ENCODE measurements around the gene ABCE1.

Gene ABCE1

DNA sequence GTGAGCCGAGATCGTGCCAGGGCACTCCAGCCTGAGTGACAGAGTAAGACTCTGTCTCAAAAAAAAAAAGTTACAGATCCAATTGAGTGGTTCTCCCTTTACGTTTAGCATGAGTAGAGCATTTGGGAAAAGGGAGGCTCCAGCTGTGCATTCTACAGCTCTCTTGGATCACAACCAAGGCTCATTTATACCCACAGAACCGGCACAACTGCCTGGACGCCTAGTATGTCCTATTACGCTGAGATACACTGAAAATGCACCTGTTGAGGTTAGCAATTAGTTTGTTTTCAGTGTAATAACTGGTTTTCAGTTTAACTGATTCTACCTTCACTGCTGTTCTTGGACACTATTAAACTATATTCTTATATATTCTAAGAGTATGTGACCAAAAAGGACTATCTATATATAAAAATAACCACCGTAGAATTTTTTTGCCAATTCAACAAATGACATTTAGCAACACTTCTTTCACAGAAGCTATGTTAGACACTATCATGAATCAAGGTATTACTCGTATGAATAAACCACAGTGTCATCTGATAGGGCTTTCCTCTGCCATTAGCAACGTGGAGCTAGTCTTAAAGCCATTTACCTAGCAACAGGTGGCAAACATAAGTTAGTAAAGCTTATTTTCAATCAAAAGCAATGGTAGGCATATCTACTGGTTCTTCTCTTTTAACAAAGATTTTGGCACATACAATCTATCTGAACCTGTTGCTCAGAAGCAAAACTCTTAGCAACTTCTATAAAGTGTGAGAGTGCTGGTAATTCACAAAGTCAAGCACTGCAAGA, 78.7 kb downstream of the ABCE1 start:
- no peak for DNase-seq (ENCODE audit: low read depth in 2 of 3, low spot score in 1 of 3)

DNA sequence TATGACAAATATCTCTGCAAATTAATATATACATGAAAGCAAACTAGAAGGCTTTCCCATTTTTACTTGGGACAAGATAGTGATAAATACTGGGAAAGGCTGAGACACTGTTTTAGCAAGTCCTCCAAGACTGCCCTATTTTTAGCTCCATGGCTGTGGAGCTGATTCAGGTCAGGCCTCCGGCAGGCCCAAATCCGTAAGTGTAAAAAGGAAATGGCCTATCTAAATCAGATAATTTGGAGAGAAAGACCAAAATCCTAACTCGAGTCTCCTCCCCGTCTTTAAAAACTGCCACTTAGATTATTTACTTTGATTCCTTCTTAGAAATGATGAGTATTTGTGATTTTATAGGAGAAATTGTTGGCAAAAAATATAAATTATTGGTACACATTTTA, 79.4 kb downstream of the ABCE1 start:
- DNase-seq (ENCODE audit: low read depth in 2 of 3, low spot score in 1 of 3), result no peak

- DNase-seq (ENCODE audit: low read depth in 2 of 3, low spot score in 1 of 3), result no peak
These were observed 79.9 kb downstream of the ABCE1 start for GRCh38 chr4:145177906-145178538.

DNA sequence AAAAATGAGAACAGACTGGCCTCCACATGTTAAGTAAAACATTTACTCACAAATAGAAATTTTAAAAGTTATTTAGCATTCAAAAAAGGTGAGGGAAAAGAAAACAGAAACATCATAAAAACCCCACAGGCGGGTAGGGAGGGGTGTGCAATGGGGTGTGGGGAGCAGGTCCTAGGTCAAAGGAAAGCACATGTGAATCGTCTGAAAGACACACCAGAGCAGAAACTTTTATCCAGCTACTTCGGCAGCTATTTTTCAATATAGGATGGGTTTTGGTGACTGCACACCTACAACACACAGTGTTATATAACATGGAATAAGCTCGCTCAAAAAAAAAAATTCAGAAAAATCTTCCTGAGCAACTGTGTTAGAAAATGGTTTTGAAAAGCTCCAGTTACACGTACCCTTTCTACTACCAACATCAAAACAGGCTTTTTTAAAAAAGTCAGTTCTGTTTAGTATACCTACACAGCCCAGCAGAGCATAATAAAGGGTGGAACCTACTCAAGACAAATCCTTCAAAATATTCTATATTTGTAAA, 80.7 kb downstream of the ABCE1 start:
- no peak for DNase-seq (ENCODE audit: low read depth in 2 of 3, low spot score in 1 of 3)
